Spinal cord (tissue), 10 donors: ENCODE data around the gene TMEM222. TPM values are rescaled to one million over a fixed set of nuclear protein-coding genes. Genes with fewer than 3 reads are reported as not detected.
A peak's percentile ranks its signal among the peaks of the same experiment; 100 is the strongest.

Experiments
- DNase-seq, 6 donors: peaks; one replicate each; pipeline versions ENCODE4 v3.0.0 to v3.0.0-alpha.2; 2013 to 2015; ENCODE audit warnings: low spot score in 6 of 6, low read depth in 4 of 6
- H3K27ac ChIP-seq: one replicate; pipeline ENCODE4 v1.5.1; 2013; ENCODE audit warnings: low read depth, low read length, control low read depth
- H3K27me3 ChIP-seq: one replicate; pipeline ENCODE4 v1.6.1; 2013; ENCODE audit warnings: low read length; ENCODE audit not compliant: control insufficient read depth, insufficient read depth
- H3K36me3 ChIP-seq: one replicate; pipeline ENCODE4 v1.6.1; 2013; ENCODE audit warnings: low read length; ENCODE audit not compliant: control insufficient read depth, insufficient read depth
- H3K4me1 ChIP-seq: one replicate; pipeline ENCODE4 v1.6.1; 2013; ENCODE audit warnings: low read length; ENCODE audit not compliant: control insufficient read depth, insufficient read depth
- H3K4me3 ChIP-seq: one replicate; pipeline ENCODE4 v1.5.1; 2013; ENCODE audit warnings: low read depth, low read length, control low read depth
- H3K9me3 ChIP-seq: one replicate; pipeline ENCODE4 v1.6.1; 2013; ENCODE audit warnings: low read length; ENCODE audit not compliant: control insufficient read depth, insufficient read depth
- WGBS: methylation state at CpG from one replicate; pipeline ENCODE4 v1.1.5; 2013; ENCODE audit warnings: missing lambda C conversion rate; ENCODE audit not compliant: insufficient coverage; 5-methylcytosine and 5-hydroxymethylcytosine counted together
- polyA plus RNA-seq, 2 donors: library from polyadenylated mRNA; unstranded; fragments of 120-200 nt; gene quantifications; one replicate each; pipeline ENCODE4 v1.2.1, GENCODE V29; 2013; ENCODE audit not compliant: insufficient read length in 2 of 2
- total RNA-seq, 2 donors: library from RNA; depleted of rRNA in 1 of 2; stranded (reverse); fragments of 120-200 nt in 1 of 2; fragments of >200 nt in 1 of 2; gene quantifications; one replicate each; pipeline versions ENCODE4 v1.2.3 to v1.2.4, GENCODE V29; 2013 to 2014
- donor health status: healthy.

TMEM222 gene
- total and polyA plus RNA-seq, 4 donors: 22.6 to 63.3 (median 51.6) TPM

- Histone ChIP-seq H3K36me3 (peaks cover 83% of the 10 kb centered on the region), H3K4me1 (peaks cover 53% of the 10 kb centered on the region), H3K9me3 (no peaks in the 10 kb centered on the region), H3K4me3 (no peak overlapping the region), H3K27ac (no peak overlapping the region), H3K27me3 (no peaks in the 10 kb centered on the region)
- no peak for DNase-seq
- 87% methylated on average over 15 of the region's 15 CpGs for WGBS
Observed at GRCh38 chr1:27303509-27303908, 18.5 kb upstream of the TMEM222 start.

DNA sequence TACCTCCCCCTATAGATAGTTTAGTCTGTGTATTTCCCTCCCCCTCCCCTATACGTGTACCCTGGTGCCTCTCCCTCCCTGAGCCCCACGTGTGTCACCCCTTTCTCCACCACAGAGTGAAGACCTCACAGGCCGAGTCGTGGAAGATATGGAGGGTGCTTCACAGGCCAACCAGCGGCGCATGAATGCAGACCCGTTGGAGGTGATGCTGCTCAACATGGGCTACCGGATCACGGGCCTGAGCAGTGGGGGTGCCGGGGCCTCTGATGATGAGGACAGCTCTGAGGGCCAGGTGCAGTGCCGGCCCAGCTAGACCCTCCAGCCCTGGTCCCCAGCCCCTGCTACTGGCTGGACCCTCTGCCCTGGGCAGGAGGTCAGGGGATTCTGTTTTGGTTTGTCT is 15.9 kb upstream of the TMEM222 start:
- H3K4me1 ChIP-seq: peaks cover 27% of the 10 kb centered on the region
- WGBS: 86% methylated on average over 9 of the region's 11 CpGs
- H3K4me3 ChIP-seq: no peak overlapping the region
- DNase-seq: no peak
- no peaks in the 10 kb centered on the region for H3K27me3 ChIP-seq
- H3K27ac ChIP-seq: no peak overlapping the region
- H3K9me3 ChIP-seq: no peaks in the 10 kb centered on the region
- H3K36me3 ChIP-seq: peaks cover 61% of the 10 kb centered on the region

- Histone ChIP-seq H3K9me3 (no peaks in the 10 kb centered on the region), H3K4me3 (no peak overlapping the region), H3K27ac (no peak overlapping the region), H3K4me1 (peaks cover 18% of the 10 kb centered on the region), H3K36me3 (peaks cover 51% of the 10 kb centered on the region), H3K27me3 (no peaks in the 10 kb centered on the region)
- WGBS: 52% methylated on average over 9 of the region's 11 CpGs
- DNase-seq: peak in 2 of 6 donors; percentile 38 to 47
Observed at GRCh38 chr1:27306892-27307761, 14.8 kb upstream of the TMEM222 start.

- H3K36me3 ChIP-seq: peaks cover 45% of the 10 kb centered on the region
- DNase-seq: no peak
- no peaks in the 10 kb centered on the region for H3K9me3 ChIP-seq
- no peak overlapping the region for H3K27ac ChIP-seq
- H3K4me1 ChIP-seq: peaks cover 18% of the 10 kb centered on the region
- WGBS: 17% methylated on average over 1 of the region's 6 CpGs
- no peak overlapping the region for H3K4me3 ChIP-seq
- no peaks in the 10 kb centered on the region for H3K27me3 ChIP-seq
Observed at GRCh38 chr1:27307874-27308598, 13.9 kb upstream of the TMEM222 start.

DNA sequence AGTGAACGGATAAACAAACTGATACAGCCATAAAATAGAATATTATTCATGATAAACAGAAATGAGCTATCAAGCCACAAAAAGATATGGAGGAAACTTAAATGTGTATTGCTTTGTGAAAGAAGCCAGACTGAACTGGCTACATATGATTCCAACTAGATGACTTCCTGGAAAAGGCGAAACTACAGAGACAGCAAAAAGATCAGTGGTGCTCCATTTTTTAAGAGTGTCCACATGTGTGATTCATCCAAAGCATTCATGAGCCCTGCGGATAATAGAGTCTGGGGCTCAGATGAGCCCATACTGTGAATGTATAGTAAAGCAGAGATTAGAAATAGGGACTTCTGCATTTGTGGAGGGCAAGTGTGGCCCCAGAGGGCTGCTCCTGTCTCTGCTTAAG is 7.8 kb upstream of the TMEM222 start:
- no peak for DNase-seq
- no peaks in the 10 kb centered on the region for H3K36me3 ChIP-seq
- no peak overlapping the region for H3K27ac ChIP-seq
- no peaks in the 10 kb centered on the region for H3K27me3 ChIP-seq
- H3K9me3 ChIP-seq: no peaks in the 10 kb centered on the region
- H3K4me1 ChIP-seq: peaks cover 12% of the 10 kb centered on the region
- 73% methylated on average over 2 of the region's 3 CpGs for WGBS
- no peak overlapping the region for H3K4me3 ChIP-seq

GRCh38 chr1:27314737-27315136 is 7.2 kb upstream of the TMEM222 start:
- WGBS: 86% methylated on average over 1 of the region's 2 CpGs
- no peaks in the 10 kb centered on the region for H3K27me3 ChIP-seq
- no peaks in the 10 kb centered on the region for H3K36me3 ChIP-seq
- no peaks in the 10 kb centered on the region for H3K9me3 ChIP-seq
- no peak for DNase-seq
- H3K4me1 ChIP-seq: peaks cover 12% of the 10 kb centered on the region
- no peak overlapping the region for H3K4me3 ChIP-seq
- no peak overlapping the region for H3K27ac ChIP-seq

- no peaks in the 10 kb centered on the region for H3K36me3 ChIP-seq
- no peaks in the 10 kb centered on the region for H3K27me3 ChIP-seq
- no peak overlapping the region for H3K4me3 ChIP-seq
- WGBS: 89% methylated on average over 5 of the region's 5 CpGs
- no peak overlapping the region for H3K27ac ChIP-seq
- H3K4me1 ChIP-seq: peaks cover 19% of the 10 kb centered on the region
- no peak for DNase-seq
- H3K9me3 ChIP-seq: no peaks in the 10 kb centered on the region
Observed at GRCh38 chr1:27316860-27317259, 5.1 kb upstream of the TMEM222 start.

- WGBS: 10% methylated on average over 3 of the region's 4 CpGs
- no peaks in the 10 kb centered on the region for H3K27me3 ChIP-seq
- peak overlapping the region; percentile 69 for H3K27ac ChIP-seq
- peaks cover 20% of the 10 kb centered on the region for H3K4me1 ChIP-seq
- DNase-seq: peak in 3 of 6 donors; percentile 10 to 72 (median 60)
- H3K36me3 ChIP-seq: no peaks in the 10 kb centered on the region
- no peak overlapping the region for H3K4me3 ChIP-seq
- H3K9me3 ChIP-seq: no peaks in the 10 kb centered on the region
Observed at GRCh38 chr1:27318136-27318535, 3.8 kb upstream of the TMEM222 start.

GRCh38 chr1:27318596-27318995 is 3.4 kb upstream of the TMEM222 start:
- Histone ChIP-seq H3K4me1 (peaks cover 24% of the 10 kb centered on the region), H3K4me3 (no peak overlapping the region), H3K27me3 (no peaks in the 10 kb centered on the region), H3K9me3 (no peaks in the 10 kb centered on the region), H3K36me3 (no peaks in the 10 kb centered on the region), H3K27ac (peak overlapping the region; percentile 69)
- no CpG with 5 or more reads among the region's 1 CpG for WGBS
- DNase-seq: peak in 2 of 6 donors; percentile 32 to 75
